NCI-H2081 (cell line): ENCODE data around the gene XYLB.
"Not testable (repeated sequence)": the region's sequence is repeated elsewhere in the genome, so short reads cannot be mapped to it uniquely, and the experiment has no call there.

Experiments used
- DNase-seq, 2 experiments: peaks; one replicate each; lab custom pipeline; 2025; lab: John Stamatoyannopoulos, UW

XYLB gene

DNA sequence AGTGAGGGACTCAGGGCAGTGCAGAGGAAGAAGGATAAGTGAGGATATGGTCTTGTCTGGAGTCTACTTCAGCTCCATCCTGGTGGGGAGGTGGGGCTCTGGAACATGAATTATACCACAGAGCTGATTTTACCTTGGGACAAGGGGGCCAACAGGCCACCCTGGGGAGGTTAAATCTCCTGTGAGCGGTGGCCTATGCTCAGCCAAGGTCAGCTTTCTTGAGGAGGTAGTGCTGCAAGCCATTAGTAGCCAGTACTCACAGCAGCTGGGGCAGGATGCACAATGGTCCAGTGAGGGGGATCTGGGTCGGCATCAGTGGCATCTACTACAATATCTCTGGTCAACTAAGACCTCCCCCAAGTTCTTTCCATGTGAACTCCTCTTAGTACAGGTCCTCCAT, 49.7 kb downstream of the XYLB start:
- DNase-seq = no peak

DNA sequence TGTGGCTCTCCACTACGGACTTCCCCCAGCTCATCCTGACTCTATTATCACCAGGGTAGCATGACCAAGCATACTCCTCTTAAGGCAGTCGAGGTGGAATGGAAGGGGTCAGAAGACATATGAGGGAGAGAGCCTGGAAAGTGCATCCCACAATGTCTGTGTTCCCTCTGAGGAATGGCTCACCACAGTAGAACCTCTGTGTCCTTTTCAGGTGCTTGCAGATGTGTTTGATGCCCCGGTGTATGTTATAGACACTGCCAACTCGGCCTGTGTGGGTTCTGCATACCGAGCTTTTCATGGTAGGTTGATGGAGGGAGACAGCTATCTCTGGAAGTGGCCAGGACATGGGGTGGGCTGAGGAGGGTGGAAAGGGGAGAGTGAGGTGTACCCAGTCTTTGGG, 50.3 kb downstream of the XYLB start:
- no peak for DNase-seq

DNA sequence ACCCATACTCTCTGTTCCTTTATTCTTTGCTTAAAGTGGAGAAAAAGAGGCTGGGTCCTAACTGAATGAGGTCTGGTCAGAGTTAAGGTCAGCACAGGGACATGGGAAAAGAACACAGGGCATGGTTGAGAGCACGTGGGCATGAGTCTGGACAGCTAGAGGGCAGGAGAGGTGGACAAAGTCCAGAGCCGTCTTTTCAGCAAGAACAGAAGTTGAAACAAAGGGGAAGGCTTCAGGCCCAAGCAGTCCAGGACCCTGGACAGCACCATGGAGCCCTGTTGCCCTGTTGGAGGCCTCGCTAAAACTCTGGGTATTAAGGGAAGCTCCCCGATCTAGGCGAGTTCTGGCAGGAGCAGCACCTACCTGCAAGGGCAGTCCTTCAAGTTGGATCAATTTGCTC, 50.7 kb downstream of the XYLB start:
- DNase-seq = no peak

DNA sequence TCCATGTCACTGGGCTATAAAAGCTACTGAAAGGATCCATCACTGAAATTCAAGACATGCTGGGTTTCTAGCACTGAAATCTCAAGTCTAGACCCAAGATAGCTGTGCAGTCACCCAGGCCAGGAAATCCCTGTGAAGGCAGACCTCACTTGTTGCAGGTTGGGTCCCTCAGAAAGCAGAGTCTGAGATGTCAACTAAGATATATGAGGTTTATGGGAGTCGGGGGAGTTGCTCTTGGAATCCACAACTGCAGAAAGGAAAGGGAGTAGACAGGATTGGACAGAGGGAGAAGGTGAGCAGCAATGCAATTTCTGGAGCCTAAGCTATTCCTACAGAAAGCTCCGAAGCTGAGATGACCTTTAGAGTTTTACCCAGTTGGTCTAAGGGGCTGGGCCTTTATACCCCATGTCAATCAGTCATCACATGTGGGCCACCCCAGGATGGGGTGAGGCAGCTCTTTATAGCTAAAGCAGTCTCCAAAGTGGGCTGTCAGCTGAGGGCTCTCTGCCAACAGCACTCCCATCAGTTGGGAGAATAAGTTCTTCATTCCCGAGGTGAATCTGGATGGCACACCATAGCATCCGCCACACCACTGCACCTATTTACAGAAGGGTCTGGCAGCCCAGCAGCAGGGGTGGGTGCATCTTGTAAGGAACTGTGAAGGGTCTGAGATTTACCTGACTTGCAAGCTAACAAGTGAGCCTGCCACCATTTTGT, 54.8 kb downstream of the XYLB start:
- no peak for DNase-seq

DNA sequence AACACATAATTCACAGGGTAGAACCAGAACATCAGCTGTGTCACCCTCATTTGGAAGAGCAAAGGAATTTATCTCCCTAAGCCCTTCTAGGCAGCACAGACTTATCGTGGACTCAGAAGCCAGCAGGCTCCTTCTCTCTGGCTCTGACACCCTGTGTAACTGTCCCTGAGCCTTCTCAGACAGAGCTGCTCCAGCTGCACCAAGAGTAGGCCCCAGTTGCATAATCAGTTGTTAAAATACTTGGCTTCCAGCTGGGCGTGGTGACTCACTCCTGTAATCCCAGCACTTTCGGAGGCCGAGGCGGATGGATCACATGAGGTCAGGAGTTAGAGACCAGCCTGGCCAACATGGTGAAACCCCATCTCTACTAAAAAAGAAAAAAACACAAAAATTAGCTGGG, 57.7 kb downstream of the XYLB start:
- DNase-seq = no peak

DNA sequence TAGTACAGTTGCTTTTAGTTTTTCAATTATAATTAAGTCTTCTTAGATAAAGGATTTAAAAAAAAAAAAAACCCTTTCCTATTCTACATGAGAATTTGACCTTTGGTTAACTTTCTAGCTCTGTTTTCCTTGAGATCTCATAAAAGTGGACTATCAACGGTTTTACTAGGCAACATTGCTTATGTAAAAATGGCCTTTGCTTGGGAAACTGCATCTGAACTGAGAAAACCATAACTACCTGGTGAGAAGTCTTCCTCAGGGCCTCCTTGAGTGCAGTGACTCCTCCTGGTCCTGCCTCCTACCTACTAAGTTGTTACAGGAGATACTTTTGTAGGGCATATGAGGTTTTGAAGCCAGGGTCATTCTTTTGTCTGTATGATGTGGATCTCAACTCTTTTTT, 65.0 kb downstream of the XYLB start:
- no peak for DNase-seq

DNA sequence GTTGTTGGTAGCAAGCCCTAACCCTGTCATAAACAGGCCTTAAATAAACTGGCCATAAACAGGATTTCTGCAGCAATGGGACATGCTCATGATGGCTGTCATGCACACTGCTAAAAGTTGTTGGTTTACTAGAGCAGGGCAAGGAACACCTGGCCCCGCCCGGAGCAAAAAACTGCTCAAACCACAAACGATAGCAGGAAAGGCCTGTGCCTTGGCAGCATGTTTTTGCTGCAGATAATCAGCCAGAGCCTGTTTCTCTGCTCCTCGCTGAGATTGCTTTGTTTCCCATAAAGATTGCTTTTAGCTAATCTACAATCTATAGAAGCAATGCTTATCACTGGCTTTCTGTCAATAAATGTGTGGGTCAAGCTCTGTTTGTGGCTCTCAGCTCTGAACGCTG, 74.2 kb downstream of the XYLB start:
- not testable (repeated sequence) for DNase-seq

DNA sequence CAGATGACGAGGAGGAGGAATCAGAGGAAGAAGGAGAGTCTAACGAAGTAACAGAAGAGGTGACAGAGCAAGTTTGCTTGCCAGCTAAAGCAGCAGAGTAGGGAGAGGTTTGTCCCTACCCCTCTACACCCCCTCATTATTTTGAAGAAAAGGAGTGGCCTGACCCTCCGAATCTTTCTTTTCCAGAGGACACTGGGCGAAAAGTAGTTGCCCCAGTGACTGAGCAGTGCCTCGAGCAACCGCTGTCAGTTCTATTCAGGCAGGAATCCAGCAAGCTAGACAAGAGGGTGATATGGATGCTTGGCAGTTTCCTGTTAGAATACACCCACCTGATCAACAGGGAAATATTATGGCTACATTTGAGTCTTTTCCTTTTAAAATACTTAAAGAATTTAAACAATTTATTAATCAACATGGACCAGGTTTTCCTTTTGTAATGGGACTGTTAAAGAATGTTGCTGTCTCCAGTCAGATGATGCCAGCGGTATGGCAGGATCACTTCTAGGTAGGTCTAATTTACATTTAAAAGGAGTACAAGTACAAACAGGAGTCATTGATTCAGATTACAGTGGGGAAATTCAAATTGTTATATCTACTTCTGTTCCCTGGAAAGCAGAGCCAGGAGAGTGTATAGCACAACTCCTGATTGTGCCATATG, 75.2 kb downstream of the XYLB start:
- DNase-seq = no peak

DNA sequence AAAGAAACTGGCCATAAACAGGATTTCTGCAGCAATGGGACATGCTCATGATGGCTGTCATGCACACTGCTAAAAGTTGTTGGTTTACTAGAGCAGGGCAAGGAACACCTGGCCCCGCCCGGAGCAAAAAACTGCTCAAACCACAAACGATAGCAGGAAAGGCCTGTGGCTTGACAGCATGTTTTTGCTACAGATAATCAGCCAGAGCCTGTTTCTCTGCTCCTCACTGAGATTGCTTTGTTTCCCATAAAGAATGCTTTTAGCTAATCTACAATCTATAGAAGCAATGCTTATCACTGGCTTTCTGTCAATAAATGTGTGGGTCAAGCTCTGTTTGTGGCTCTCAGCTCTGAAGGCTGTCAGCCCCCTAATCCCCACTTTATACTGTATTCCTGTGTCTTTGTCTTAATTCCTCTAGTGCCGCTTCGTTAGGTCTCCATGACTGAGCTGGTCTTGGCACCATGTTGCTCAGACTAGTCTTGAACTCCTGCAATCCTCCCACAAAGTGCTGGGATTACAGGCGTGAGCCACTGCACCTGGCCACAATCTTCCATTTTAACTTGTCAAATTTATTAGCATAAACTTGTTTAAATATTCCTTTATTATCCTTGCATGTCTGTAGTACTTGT, 80.3 kb downstream of the XYLB start:
- DNase-seq = not testable (repeated sequence)

DNA sequence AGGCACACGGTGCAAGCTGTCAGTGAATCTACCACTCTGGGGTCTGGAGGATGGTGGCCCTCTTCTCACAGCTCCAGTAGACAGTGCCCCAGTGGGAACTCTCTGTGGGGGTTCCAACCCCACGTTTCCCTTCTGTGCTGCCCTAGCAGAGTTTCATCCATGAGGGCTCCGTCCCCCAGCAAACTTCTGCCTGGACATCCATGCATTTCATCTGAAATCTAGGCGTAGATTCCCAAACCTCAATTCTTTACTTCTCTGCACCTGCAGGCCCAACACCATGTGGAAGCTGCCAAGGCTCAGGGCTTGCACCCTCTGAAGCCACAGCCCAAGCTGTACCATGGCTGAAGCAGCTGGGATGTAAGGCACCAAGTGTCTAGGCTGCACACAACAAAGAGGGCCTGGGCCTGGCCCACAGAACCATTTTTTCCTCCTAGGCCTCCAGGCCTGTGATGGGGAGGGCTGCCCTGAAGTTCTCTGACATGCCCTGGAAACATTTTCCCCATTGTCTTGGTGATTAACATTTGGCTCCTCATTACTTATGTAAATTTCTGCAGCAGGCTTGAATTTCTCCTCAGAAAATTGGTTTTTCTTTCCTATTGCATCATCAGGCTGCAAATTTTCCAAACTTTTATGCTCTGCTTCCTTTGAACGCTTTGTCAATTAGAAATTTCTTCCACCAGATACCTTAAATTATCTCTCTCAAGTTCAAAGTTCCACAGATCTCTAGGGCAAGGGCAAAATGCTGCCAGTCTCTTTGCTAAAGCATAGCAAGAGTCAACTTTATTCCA, 86.5 kb downstream of the XYLB start:
- not testable (repeated sequence) for DNase-seq

DNA sequence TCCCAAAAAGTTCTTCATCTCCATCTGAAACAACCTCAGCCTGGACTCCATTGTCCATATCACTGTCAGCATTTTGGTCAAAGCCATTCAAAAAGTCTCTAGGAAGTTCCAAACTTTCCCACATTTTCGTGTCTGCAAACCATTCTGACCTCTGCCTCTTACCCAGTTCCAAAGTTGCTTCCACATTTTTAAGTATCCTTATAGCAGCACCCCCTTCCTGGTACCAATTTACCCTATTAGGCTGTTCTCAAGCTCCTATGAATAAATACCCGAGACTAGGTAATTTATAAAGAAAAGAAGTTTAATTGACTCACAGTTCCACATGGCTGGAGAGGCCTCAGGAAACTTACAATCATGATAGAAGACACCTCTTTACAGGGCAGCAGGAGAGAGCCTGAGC, 87.1 kb downstream of the XYLB start:
- not testable (repeated sequence) for DNase-seq

DNA sequence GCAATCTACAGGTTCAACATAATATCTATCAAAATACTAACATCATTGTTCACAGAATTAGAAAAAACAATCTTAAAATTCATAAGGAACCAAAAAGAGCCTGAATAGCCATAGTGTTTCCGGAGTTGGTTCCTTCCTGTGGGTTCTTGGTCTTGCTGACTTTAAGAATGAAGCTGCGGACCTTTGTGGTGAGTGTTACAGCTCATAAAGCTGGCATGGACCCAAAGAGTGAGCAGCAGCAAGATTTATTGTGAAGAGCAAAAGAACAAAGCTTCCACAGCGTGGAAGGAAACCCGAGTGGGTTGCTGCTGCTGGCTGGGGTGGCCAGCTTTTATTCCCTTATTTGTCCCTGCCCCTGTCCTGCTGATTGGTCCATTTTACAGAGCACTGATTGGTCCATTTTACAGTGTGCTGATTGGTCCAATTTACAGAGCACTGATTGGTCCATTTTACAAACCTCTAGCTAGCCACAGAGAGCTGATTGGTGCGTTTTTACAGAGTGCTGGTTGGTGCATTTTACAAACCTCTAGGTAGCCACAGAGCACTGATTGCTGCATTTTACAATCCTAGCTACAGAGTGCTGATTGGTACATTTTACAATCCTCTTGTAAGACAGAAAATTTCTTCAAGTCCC, 92.0 kb downstream of the XYLB start:
- DNase-seq = not testable (repeated sequence)

DNA sequence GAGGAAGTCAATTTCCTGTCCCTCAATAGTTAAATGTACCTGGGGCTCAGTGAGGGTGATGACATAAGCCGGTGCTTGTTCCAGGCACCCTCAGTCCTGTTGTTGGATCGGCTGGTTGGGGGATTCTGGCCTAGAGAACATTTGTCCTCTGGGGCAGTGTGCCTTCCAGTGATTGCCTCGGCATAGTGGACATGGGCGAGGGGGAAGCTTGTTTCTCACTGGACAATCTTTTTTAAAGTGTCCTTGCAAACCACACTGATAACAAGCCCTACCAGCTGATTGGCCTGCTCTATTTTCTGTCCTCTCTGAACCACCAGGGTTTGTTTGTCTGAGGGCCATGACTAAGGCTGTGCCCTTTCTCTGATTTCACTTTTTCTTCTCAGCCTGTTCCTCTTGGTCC, 96.6 kb downstream of the XYLB start:
- DNase-seq = not testable (repeated sequence)

DNA sequence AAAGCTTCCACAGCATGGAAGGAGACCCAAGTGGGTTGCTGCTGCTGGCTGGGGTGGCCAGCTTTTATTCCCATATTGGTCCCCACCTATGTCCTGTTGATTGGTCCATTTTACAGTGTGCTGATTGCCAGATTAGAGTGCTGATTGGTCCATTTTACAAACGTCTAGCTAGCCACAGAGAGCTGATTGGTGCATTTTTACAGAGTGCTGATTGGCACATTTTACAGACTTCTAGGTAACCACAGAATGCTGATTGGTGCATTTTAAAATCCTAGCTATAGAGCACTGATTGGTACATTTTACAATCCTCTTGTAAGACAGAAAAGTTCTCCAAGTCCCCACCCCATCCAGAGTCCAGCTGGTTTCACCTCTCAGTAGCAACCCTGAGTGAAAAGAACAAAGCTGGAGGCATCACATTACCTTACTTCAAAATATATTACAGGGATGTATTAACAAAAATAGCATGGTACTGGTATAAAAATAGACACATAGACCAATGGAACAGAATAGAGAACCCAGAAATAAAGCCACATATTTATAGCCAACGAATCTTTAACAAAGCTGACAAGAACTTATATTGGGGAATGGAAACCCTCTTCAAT, 99.6 kb downstream of the XYLB start:
- DNase-seq = no peak

DNA sequence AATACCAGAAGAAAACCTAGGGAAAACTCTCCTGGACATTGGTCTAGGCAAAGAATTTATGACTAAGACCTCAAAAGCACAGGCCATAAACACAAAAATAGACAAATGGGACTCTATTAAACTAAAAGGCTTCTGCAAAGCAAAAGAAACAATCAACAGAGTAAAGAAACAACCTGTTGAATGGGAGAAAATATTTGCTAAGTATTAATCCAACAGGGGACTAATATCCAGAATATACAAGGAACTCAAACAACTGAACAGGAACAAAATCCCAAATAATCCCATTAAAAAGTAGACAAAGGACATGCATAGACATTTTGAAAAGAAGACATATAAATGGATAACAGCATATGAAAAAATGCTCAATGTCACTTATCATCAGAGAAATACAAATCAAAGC, 100.2 kb downstream of the XYLB start:
- DNase-seq = no peak

DNA sequence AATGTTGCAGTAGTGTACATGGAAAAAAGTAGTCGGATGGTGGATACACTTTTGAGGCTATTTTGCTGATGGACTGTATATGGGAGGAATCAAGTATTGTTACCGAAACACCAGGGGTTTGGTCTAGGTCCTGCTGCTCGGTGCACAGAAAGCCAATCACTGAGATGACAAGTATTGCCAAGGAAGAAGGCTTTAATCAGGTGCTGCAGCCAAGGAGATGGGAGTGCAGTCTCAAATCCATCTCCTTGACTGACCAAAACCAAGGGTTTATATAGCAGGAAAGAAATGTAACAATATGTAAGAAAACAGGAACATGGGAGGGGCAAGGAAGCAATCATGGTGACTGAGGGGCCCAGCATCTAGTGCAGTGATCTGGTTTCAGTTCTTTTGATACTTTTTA, 104.3 kb downstream of the XYLB start:
- DNase-seq = no peak

DNA sequence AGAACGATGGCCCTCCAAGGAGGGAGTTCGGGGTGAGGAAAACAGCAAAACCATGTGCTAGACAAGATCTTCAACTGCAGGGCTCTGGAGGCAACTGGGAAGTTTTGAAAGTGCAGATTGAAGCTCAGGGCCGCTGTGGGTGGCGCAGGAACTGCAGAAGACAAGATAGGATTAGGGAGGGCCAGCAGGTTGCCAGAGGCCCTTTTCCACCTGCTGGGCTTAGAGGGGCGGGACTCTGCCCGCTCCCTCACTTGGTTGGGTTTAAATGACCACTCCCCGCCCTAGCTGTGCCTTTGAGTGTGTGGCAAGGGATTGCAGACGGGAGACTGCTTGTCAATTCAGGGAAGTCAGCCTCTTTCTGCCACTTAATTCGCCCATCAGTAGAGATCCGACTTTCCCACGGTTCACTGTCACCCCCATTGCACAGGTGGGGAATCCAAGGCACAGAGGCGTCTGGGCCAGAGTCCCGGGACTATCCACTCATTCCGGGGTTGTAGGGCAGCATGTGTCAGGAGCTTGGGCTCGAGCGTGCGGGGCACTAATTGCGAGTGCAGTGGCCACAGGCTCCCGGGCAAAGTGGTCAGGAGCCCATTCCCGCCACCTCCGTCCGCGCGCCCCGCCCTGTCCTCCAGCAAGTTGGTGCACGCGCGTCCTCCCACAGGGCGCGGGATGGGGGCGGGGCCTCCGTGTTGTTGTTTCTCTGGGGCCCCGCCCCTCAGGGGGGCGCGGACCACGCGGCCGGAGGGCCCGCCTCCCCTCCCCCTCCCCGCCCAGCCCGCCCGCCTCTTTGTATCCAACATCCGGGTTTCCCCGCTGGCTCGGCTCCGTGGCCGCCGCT, 106.7 kb downstream of the XYLB start, which contains the start of gene ACVR2B:
ACVR2B (plus strand) TSS at position 816 of the 838 bp plus-strand sequence. CDS start 433 bp downstream, outside the sequence.
- DNase-seq = peak; percentile 82 to 86

DNA sequence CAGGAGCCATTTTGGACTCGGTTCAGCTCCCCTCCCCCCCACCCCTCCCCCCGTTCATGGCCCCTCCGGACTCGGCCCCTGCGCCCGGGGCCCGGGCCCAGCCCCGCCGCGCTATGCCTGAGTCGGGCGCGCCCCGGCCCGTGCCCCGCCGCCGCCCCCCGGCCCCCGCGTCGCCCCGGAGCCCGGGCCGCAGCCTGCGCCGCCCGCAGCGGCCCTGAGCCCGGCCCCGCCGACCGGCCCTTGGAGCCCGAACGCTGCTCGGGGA, 107.3 kb downstream of the XYLB start:
- no peak for DNase-seq

DNA sequence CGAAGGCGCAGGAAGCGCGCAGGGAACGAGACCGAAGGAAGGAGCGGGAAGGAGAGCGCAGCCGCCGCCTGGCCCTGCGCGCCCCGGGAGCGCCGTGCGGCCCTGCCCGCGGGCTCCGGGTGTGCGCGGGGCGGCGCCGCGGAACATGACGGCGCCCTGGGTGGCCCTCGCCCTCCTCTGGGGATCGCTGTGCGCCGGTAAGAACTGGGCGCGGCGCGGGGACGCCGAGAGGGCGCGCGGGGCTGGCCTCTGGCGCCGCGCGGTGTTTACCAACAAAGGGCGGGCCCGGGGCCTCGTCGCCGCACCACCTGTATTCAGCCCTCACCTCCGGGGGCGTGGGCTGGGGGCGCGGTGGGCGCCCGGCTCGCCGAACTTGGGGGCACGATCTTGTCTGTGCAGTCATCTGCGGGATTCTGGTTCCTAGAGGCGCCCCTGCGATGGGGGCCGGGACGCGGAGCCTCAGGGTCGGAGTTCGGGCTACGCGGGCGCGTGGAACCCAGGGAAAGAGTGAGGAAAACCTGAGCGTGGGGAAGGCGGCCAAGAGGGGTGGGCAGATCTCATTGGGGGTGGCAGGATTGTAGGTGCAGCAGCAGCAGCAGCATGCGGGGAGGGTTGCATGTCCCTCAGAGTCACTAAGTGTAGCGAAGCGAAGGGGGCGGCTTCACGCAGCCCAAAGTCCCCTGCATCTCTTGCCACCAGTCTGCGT, 107.7 kb downstream of the XYLB start:
- DNase-seq = peak in 1 of 2 experiments; percentile 23
